Measurements from ENCODE around the gene VPS29.

- TF ChIP-seq CTCF (IDR thresholded peaks at IDR 0.05) (no peak), SIN3A (IDR thresholded peaks at IDR 0.05; ENCODE audit: borderline replicate concordance, low read depth, low read length) (no peak)
Measured at GRCh38 chr12:110550981-110551380, 49.1 kb upstream of the VPS29 start.
